Colonic mucosa (tissue), 4 donors: ENCODE data around the gene MAGEB1. TPM values are rescaled to one million over a fixed set of nuclear protein-coding genes. Genes with fewer than 3 reads are reported as not detected.

Source experiments
- DNase-seq: peaks from one replicate; pipeline ENCODE4 v3.0.0-alpha.2; 2020
- H3K27ac ChIP-seq: fragments of 200-600 bp; one replicate; pipeline ENCODE4 v1.8.0; 2021
- H3K27me3 ChIP-seq: fragments of 200-600 bp; one replicate; pipeline ENCODE4 v1.8.0; 2021
- H3K36me3 ChIP-seq: fragments of 200-600 bp; one replicate; pipeline ENCODE4 v1.8.0; 2021
- H3K4me1 ChIP-seq: fragments of 200-600 bp; one replicate; pipeline ENCODE4 v1.8.0; 2021; ENCODE audit warnings: mild to moderate bottlenecking
- H3K4me3 ChIP-seq: fragments of 200-600 bp; one replicate; pipeline ENCODE4 v1.8.0; 2021
- H3K9ac ChIP-seq, 2 donors: one replicate each; pipeline ENCODE4 v1.7.0; 2013; ENCODE audit warnings: control low read depth in 2 of 2, low read depth in 2 of 2, low read length in 2 of 2
- H3K9me3 ChIP-seq: fragments of 200-600 bp; one replicate; pipeline ENCODE4 v1.8.0; 2021
- CTCF ChIP-seq: fragments of 200-600 bp; IDR thresholded peaks from one replicate; pipeline ENCODE4 v1.8.0; 2022; ENCODE audit warnings: antibody characterized with exemption, mild to moderate bottlenecking
- intact Hi-C: fragments of 100-400 bp; cut with DNase I; formaldehyde crosslinking; loops from one replicate; pipeline ENCODE4 v1.14.1; 2022
- total RNA-seq, 2 donors: library from RNA; stranded (reverse); fragmentation: NEBNext Ultra II Directional in 1 of 2; extraction: Animal tissue kit (Norgen Biotek cat#: 25700) in 1 of 2; gene quantifications; one replicate each; pipeline ENCODE4 v1.2.1, GENCODE V29; 2021
- donor health status: healthy.
- donor health status: DM: no; HTN: no; CAD: no.
- donor health status: DM: no; HTN: no; CAD: no.

Gene MAGEB1
- total RNA-seq, 2 donors from 2014 or later = not detected

GRCh38 chrX:30248854-30249253, 1.9 kb downstream of the MAGEB1 start:
- H3K9me3 ChIP-seq = no peaks in the 10 kb centered on the region
- DNase-seq = no peak
- no peak overlapping the region for H3K27ac ChIP-seq
- no peaks in the 10 kb centered on the region for H3K27me3 ChIP-seq
- no peak overlapping the region for H3K9ac ChIP-seq
- no peaks in the 10 kb centered on the region for H3K4me1 ChIP-seq
- H3K4me3 ChIP-seq = no peak overlapping the region
- TF ChIP-seq CTCF = no peak
- intact Hi-C loops = no loop called here
- no peaks in the 10 kb centered on the region for H3K36me3 ChIP-seq

GRCh38 chrX:30253257-30253656, 6.3 kb downstream of the MAGEB1 start:
- intact Hi-C loops = no loop called here
- Histone ChIP-seq H3K27ac (no peak overlapping the region), H3K27me3 (no peaks in the 10 kb centered on the region), H3K4me1 (no peaks in the 10 kb centered on the region), H3K36me3 (no peaks in the 10 kb centered on the region), H3K4me3 (no peak overlapping the region), H3K9me3 (no peaks in the 10 kb centered on the region), H3K9ac (no peak overlapping the region)
- TF ChIP-seq CTCF = no peak
- no peak for DNase-seq

GRCh38 chrX:30259927-30260326, 13.0 kb downstream of the MAGEB1 start:
- no peak overlapping the region for H3K27ac ChIP-seq
- H3K9ac ChIP-seq = no peak overlapping the region
- TF ChIP-seq CTCF = no peak
- no peak for DNase-seq
- no peaks in the 10 kb centered on the region for H3K9me3 ChIP-seq
- intact Hi-C loops = no loop called here
- no peaks in the 10 kb centered on the region for H3K27me3 ChIP-seq
- H3K4me1 ChIP-seq = no peaks in the 10 kb centered on the region
- no peak overlapping the region for H3K4me3 ChIP-seq
- H3K36me3 ChIP-seq = no peaks in the 10 kb centered on the region

- no peaks in the 10 kb centered on the region for H3K36me3 ChIP-seq
- no peak for DNase-seq
- H3K27me3 ChIP-seq = no peaks in the 10 kb centered on the region
- intact Hi-C loops = no loop called here
- no peak overlapping the region for H3K27ac ChIP-seq
- H3K4me3 ChIP-seq = no peak overlapping the region
- no peak overlapping the region for H3K9ac ChIP-seq
- no peaks in the 10 kb centered on the region for H3K9me3 ChIP-seq
- no peaks in the 10 kb centered on the region for H3K4me1 ChIP-seq
- no peak for TF ChIP-seq CTCF
Measured at GRCh38 chrX:30261012-30261411, 14.1 kb downstream of the MAGEB1 start.

GRCh38 chrX:30262763-30263162, 15.8 kb downstream of the MAGEB1 start:
- no peak for TF ChIP-seq CTCF
- Histone ChIP-seq H3K9ac (no peak overlapping the region), H3K27ac (no peak overlapping the region), H3K27me3 (no peaks in the 10 kb centered on the region), H3K4me1 (no peaks in the 10 kb centered on the region), H3K4me3 (no peak overlapping the region), H3K36me3 (no peaks in the 10 kb centered on the region), H3K9me3 (no peaks in the 10 kb centered on the region)
- intact Hi-C loops = no loop called here
- DNase-seq = no peak

GRCh38 chrX:30270639-30271038, 23.7 kb downstream of the MAGEB1 start:
- Histone ChIP-seq H3K4me3 (no peak overlapping the region), H3K27me3 (peaks cover 4% of the 10 kb centered on the region), H3K36me3 (no peaks in the 10 kb centered on the region), H3K27ac (no peak overlapping the region), H3K4me1 (no peaks in the 10 kb centered on the region), H3K9me3 (no peaks in the 10 kb centered on the region), H3K9ac (no peak overlapping the region)
- intact Hi-C loops = loop anchor here (10.0 kb wide), 1 partner anchor 234 kb away; no protein-coding TSS in a partner anchor
- no peak for DNase-seq
- no peak for TF ChIP-seq CTCF
